Glomerular endothelial cell (primary cell): Measurements from ENCODE around the gene PHACTR3. TPM values are rescaled to one million over a fixed set of nuclear protein-coding genes. Genes with fewer than 3 reads are reported as not detected.

Experiments
- DNase-seq: peaks from one replicate; pipeline ENCODE4 v3.0.0-alpha.2; 2011; ENCODE audit warnings: low read depth, low spot score; ENCODE audit errors: extremely low read depth
- total RNA-seq: library from RNA; depleted of rRNA; stranded (reverse); fragments of >200 nt; gene quantifications from 2 replicates; pipeline ENCODE4 v1.2.3, GENCODE V29; 2015

The PHACTR3 gene
- total RNA-seq, 1 donor from 2014 or later = not detected

GRCh38 chr20:59785669-59785959 lies 181.3 kb downstream of the PHACTR3 start:
- no peak for DNase-seq

GRCh38 chr20:59785986-59786795 lies 181.9 kb downstream of the PHACTR3 start:
- no peak for DNase-seq

GRCh38 chr20:59786801-59787537 lies 182.6 kb downstream of the PHACTR3 start:
- no peak for DNase-seq

GRCh38 chr20:59787538-59787890 lies 183.2 kb downstream of the PHACTR3 start:
- DNase-seq = no peak

GRCh38 chr20:59788196-59788735 lies 183.9 kb downstream of the PHACTR3 start:
- no peak for DNase-seq

- DNase-seq = no peak
These were observed 184.6 kb downstream of the PHACTR3 start for GRCh38 chr20:59788811-59789397.

- no peak for DNase-seq
These were observed 185.3 kb downstream of the PHACTR3 start for GRCh38 chr20:59789686-59790085.

GRCh38 chr20:59790346-59790745 lies 186.0 kb downstream of the PHACTR3 start:
- DNase-seq = no peak

- no peak for DNase-seq
These were observed 188.0 kb downstream of the PHACTR3 start for GRCh38 chr20:59792300-59792699.

GRCh38 chr20:59794555-59794954 lies 190.2 kb downstream of the PHACTR3 start:
- DNase-seq = no peak

GRCh38 chr20:59800309-59800708 lies 196.0 kb downstream of the PHACTR3 start:
- DNase-seq = no peak

- DNase-seq = no peak
These were observed 197.7 kb downstream of the PHACTR3 start for GRCh38 chr20:59802018-59802417.

- DNase-seq = no peak
These were observed 198.3 kb downstream of the PHACTR3 start for GRCh38 chr20:59802471-59803221.

- no peak for DNase-seq
These were observed 200.0 kb downstream of the PHACTR3 start for GRCh38 chr20:59804347-59804746.

- DNase-seq = no peak
These were observed 200.7 kb downstream of the PHACTR3 start for GRCh38 chr20:59804871-59805665.

- no peak for DNase-seq
These were observed 201.6 kb downstream of the PHACTR3 start for GRCh38 chr20:59805786-59806577.

- DNase-seq = no peak
These were observed 202.2 kb downstream of the PHACTR3 start for GRCh38 chr20:59806578-59806975.

GRCh38 chr20:59807909-59808728 lies 203.8 kb downstream of the PHACTR3 start:
- DNase-seq = no peak
